Fibroblast of skin of left quadriceps (primary cell): ENCODE measurements around the gene SSBP4.
A peak's percentile ranks its signal among the peaks of the same experiment; 100 is the strongest.

ENCODE experiments used
- DNase-seq, 2 experiments: peaks; one replicate each; pipeline ENCODE4 v3.0.0-alpha.2; 2013; ENCODE audit warnings: low read depth in 2 of 2

SSBP4 gene

GRCh38 chr19:18433015-18433691, 14.0 kb downstream of the SSBP4 start:
- no peak for DNase-seq

GRCh38 chr19:18433735-18434398, 14.7 kb downstream of the SSBP4 start:
- DNase-seq, result no peak

GRCh38 chr19:18434411-18435175, 15.4 kb downstream of the SSBP4 start:
- no peak for DNase-seq

GRCh38 chr19:18435178-18435841, 16.1 kb downstream of the SSBP4 start:
- DNase-seq, result no peak

- DNase-seq, result no peak
Measured at GRCh38 chr19:18435842-18436670, 16.9 kb downstream of the SSBP4 start.

GRCh38 chr19:18436671-18437490, 17.7 kb downstream of the SSBP4 start:
- peak; percentile 37 to 65 for DNase-seq

- DNase-seq, result no peak
Measured at GRCh38 chr19:18437491-18438330, 18.5 kb downstream of the SSBP4 start, which contains the start of gene ISYNA1. Gene ISYNA1 (minus strand): TSS chr19:18438133. CDS start chr19:18437979, 154 bp downstream.

GRCh38 chr19:18438331-18439024, 19.3 kb downstream of the SSBP4 start:
- DNase-seq, result no peak

GRCh38 chr19:18439025-18439909, 20.1 kb downstream of the SSBP4 start:
- peak in 1 of 2 experiments; percentile 48 for DNase-seq

GRCh38 chr19:18439910-18440237, 20.7 kb downstream of the SSBP4 start:
- no peak for DNase-seq

GRCh38 chr19:18440415-18440877, 21.2 kb downstream of the SSBP4 start:
- no peak for DNase-seq

GRCh38 chr19:18440936-18441803, 22.0 kb downstream of the SSBP4 start:
- no peak for DNase-seq

- DNase-seq, result no peak
Measured at GRCh38 chr19:18441804-18442788, 22.9 kb downstream of the SSBP4 start.

- no peak for DNase-seq
Measured at GRCh38 chr19:18442941-18443340, 23.7 kb downstream of the SSBP4 start.

- no peak for DNase-seq
Measured at GRCh38 chr19:18443406-18443805, 24.2 kb downstream of the SSBP4 start.

GRCh38 chr19:18443831-18444230, 24.6 kb downstream of the SSBP4 start:
- DNase-seq, result no peak
